Stimulated activated CD8-positive, alpha-beta memory T cell treated with anti-CD3 and anti-CD28 coated beads, Interleukin-15, amount 100 ng/mL, for 1 hour (primary cell): ENCODE measurements around the gene FKBP10.
"Not testable (repeated sequence)": the region's sequence is repeated elsewhere in the genome, so short reads cannot be mapped to it uniquely, and the experiment has no call there.

Experiments
- DNase-seq: peaks from one replicate; pipeline ENCODE4 v3.0.0-alpha.2; 2020; ENCODE audit warnings: low read depth

Gene FKBP10

GRCh38 chr17:41812381-41813151 is at the start of gene FKBP10:
Gene FKBP10 (plus strand): TSS chr17:41813004. CDS start chr17:41813035, 31 bp downstream.
- DNase-seq = peak; percentile 24

- no peak for DNase-seq
Measured at GRCh38 chr17:41763327-41763726, 49.5 kb upstream of the FKBP10 start.

GRCh38 chr17:41766135-41766534 is 46.7 kb upstream of the FKBP10 start:
- DNase-seq = no peak

GRCh38 chr17:41767324-41768042 is 45.3 kb upstream of the FKBP10 start:
- DNase-seq = no peak

- no peak for DNase-seq
Measured at GRCh38 chr17:41768682-41769288, 44.0 kb upstream of the FKBP10 start.

GRCh38 chr17:41769346-41769862 is 43.4 kb upstream of the FKBP10 start:
- no peak for DNase-seq

- no peak for DNase-seq
Measured at GRCh38 chr17:41769985-41770384, 42.8 kb upstream of the FKBP10 start.

- no peak for DNase-seq
Measured at GRCh38 chr17:41771389-41772206, 41.2 kb upstream of the FKBP10 start.

- no peak for DNase-seq
Measured at GRCh38 chr17:41772218-41772585, 40.6 kb upstream of the FKBP10 start.

- DNase-seq = no peak
Measured at GRCh38 chr17:41772586-41773189, 40.1 kb upstream of the FKBP10 start.

- no peak for DNase-seq
Measured at GRCh38 chr17:41773190-41773588, 39.6 kb upstream of the FKBP10 start.

GRCh38 chr17:41773731-41774193 is 39.0 kb upstream of the FKBP10 start:
- DNase-seq = no peak

- no peak for DNase-seq
Measured at GRCh38 chr17:41775394-41776226, 37.2 kb upstream of the FKBP10 start.

GRCh38 chr17:41776262-41776900 is 36.4 kb upstream of the FKBP10 start:
- DNase-seq = not testable (repeated sequence)

- DNase-seq = no peak
Measured at GRCh38 chr17:41777157-41777573, 35.6 kb upstream of the FKBP10 start.

- no peak for DNase-seq
Measured at GRCh38 chr17:41777574-41778188, 35.1 kb upstream of the FKBP10 start.

GRCh38 chr17:41779954-41780353 is 32.9 kb upstream of the FKBP10 start:
- no peak for DNase-seq

- DNase-seq = no peak
Measured at GRCh38 chr17:41781404-41782110, 31.2 kb upstream of the FKBP10 start.

- DNase-seq = no peak
Measured at GRCh38 chr17:41782142-41782541, 30.7 kb upstream of the FKBP10 start.
